Measurements from ENCODE around the gene CP.
A peak's percentile ranks its signal among the peaks of the same experiment; 100 is the strongest.
"Not testable (repeated sequence)": the region's sequence is repeated elsewhere in the genome, so short reads cannot be mapped to it uniquely, and the experiment has no call there.

Gene CP

DNA sequence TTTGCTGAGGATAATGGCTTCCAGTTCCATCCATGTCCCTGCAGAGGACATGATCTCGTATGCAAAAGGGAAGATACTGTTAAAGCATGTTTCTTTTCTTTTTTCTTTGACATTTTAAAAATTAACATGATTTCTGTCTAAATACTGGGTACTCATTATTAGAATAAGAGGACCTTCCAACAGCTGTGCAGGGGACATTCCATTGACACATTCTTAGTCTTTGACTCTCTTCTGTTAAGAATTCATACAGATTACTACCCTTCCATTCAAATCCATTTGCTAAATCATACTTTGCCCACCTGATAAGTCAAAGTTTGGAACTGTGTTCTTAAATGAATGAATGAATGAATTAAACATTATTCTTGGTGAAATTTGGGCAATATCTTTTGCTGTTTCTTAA lies 5.1 kb upstream of the CP start:
- H3K27me3 ChIP-seq (ENCODE audit: control insufficient read depth in 1 of 2, insufficient read depth in 2 of 2, low read length in 2 of 2) = no peaks in the 10 kb centered on the region
- H3K4me1 ChIP-seq (ENCODE audit: control insufficient read depth, insufficient read depth, low read length) = peaks cover 3% of the 10 kb centered on the region
- H3K27ac ChIP-seq (ENCODE audit: low read length) = no peak overlapping the region
- no peak overlapping the region for H3K4me3 ChIP-seq (ENCODE audit: low read length in 2 of 2)
- no peak overlapping the region for H3K9ac ChIP-seq (ENCODE audit: low read length in 2 of 2)
- no peaks in the 10 kb centered on the region for H3K9me3 ChIP-seq (ENCODE audit: control insufficient read depth in 2 of 2, low read length in 2 of 2)
- H3K36me3 ChIP-seq (ENCODE audit: control insufficient read depth in 2 of 2, insufficient read depth in 2 of 2, low read length in 2 of 2) = no peaks in the 10 kb centered on the region

GRCh38 chr3:149224736-149225594 lies 3.3 kb upstream of the CP start:
- Histone ChIP-seq H3K4me1 (ENCODE audit: control insufficient read depth, insufficient read depth, low read length) (peaks cover 3% of the 10 kb centered on the region), H3K27me3 (ENCODE audit: control insufficient read depth in 1 of 2, insufficient read depth in 2 of 2, low read length in 2 of 2) (no peaks in the 10 kb centered on the region), H3K9ac (ENCODE audit: low read length in 2 of 2) (peak overlapping the region; percentile 43 to 58), H3K9me3 (ENCODE audit: control insufficient read depth in 2 of 2, low read length in 2 of 2) (no peaks in the 10 kb centered on the region), H3K4me3 (ENCODE audit: low read length in 2 of 2) (peak overlapping the region; percentile 28 to 69), H3K36me3 (ENCODE audit: control insufficient read depth in 2 of 2, insufficient read depth in 2 of 2, low read length in 2 of 2) (no peaks in the 10 kb centered on the region), H3K27ac (ENCODE audit: low read length) (peak overlapping the region; percentile 38)

- Histone ChIP-seq H3K27me3 (ENCODE audit: control insufficient read depth in 1 of 2, insufficient read depth in 2 of 2, low read length in 2 of 2) (no peaks in the 10 kb centered on the region), H3K27ac (ENCODE audit: low read length) (no peak overlapping the region), H3K9me3 (ENCODE audit: control insufficient read depth in 2 of 2, low read length in 2 of 2) (no peaks in the 10 kb centered on the region), H3K4me3 (ENCODE audit: low read length in 2 of 2) (no peak overlapping the region), H3K9ac (ENCODE audit: low read length in 2 of 2) (no peak overlapping the region), H3K36me3 (ENCODE audit: control insufficient read depth in 2 of 2, insufficient read depth in 2 of 2, low read length in 2 of 2) (no peaks in the 10 kb centered on the region), H3K4me1 (ENCODE audit: control insufficient read depth, insufficient read depth, low read length) (peaks cover 3% of the 10 kb centered on the region)
Observed at GRCh38 chr3:149223461-149223820, 1.8 kb upstream of the CP start.

DNA sequence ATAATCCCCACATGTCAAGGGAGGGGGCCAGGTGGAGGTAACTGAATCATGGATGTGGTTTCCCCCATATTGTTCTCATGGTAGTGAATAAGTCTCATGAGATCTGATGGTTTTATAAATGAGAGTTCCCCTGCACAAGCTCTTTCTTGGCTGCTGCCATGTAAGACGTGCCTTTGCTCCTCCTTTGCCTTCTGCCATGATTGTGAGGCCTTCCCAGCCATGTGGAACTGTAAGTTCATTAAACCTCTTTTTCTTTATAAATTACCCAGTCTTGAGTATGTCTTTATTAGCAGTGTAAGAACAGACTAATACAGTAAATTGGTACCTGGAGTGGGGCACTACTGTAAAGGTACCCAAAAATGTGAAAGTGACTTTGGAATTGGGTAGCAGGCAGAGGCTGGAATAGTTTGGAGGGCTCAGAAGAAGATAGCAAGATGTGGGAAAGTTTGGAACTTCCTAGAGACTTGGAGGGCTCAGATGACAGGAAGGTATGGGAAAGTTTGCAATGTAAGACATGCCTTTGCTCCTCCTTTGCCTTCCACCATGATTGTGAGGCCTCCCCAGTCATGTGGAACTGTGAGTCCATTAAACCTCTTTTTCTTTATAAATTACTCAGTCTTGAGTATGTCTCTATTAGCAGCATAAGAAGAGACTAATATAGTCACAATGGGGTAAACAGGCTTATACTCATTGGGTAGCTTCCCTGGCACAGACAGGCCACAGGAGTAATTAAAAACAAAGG lies 2.1 kb downstream of the CP start:
- not testable (repeated sequence) for H3K4me3 ChIP-seq (ENCODE audit: low read length in 2 of 2)

GRCh38 chr3:149217347-149217746 lies 4.3 kb downstream of the CP start:
- Histone ChIP-seq H3K4me1 (ENCODE audit: control insufficient read depth, insufficient read depth, low read length) (no peaks in the 10 kb centered on the region), H3K36me3 (ENCODE audit: control insufficient read depth in 2 of 2, insufficient read depth in 2 of 2, low read length in 2 of 2) (no peaks in the 10 kb centered on the region), H3K9me3 (ENCODE audit: control insufficient read depth in 2 of 2, low read length in 2 of 2) (no peaks in the 10 kb centered on the region), H3K27ac (ENCODE audit: low read length) (no peak overlapping the region), H3K9ac (ENCODE audit: low read length in 2 of 2) (no peak overlapping the region), H3K27me3 (ENCODE audit: control insufficient read depth in 1 of 2, insufficient read depth in 2 of 2, low read length in 2 of 2) (no peaks in the 10 kb centered on the region), H3K4me3 (ENCODE audit: low read length in 2 of 2) (no peak overlapping the region)

More for the DNA sequence above, 2.1 kb downstream of the CP start:
- not testable (repeated sequence) for H3K36me3 ChIP-seq (ENCODE audit: control insufficient read depth in 2 of 2, insufficient read depth in 2 of 2, low read length in 2 of 2); H3K4me1 ChIP-seq (ENCODE audit: control insufficient read depth, insufficient read depth, low read length); H3K27ac ChIP-seq (ENCODE audit: low read length); H3K9me3 ChIP-seq (ENCODE audit: control insufficient read depth in 2 of 2, low read length in 2 of 2); H3K27me3 ChIP-seq (ENCODE audit: control insufficient read depth in 1 of 2, insufficient read depth in 2 of 2, low read length in 2 of 2); H3K9ac ChIP-seq (ENCODE audit: low read length in 2 of 2)

DNA sequence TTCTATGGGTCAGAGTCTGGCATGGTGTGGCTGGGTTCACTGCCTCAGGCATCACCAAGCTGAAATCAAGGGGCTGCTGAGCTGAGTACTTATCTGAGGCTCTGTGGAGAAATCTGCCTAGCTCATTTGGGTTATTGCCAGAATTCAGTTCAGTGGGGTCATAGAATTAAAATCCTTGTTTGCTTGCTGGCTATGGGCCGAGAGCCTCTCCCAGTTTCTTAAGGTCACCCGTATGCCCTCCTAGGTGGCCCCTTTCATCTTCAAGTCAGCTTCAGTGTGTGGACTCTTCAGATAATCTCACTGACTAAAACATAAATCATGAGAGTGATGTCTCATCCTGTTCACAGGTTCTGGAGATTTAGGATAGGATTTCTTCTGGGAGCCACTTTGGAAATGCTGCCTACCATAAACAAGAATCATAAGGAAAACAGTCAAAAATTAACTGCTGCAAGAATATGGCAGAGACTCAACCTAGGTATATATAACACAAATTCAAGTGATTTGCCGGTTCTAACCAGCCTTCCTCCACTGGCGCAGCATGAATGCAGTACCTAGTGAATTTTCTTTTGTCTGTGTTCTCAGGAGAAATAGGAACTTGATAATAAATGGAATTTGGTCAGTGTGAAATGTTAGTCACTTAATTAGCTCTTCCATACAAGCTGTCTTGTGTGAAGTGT lies 5.3 kb downstream of the CP start:
- H3K27me3 ChIP-seq (ENCODE audit: control insufficient read depth in 1 of 2, insufficient read depth in 2 of 2, low read length in 2 of 2) = no peaks in the 10 kb centered on the region
- H3K9me3 ChIP-seq (ENCODE audit: control insufficient read depth in 2 of 2, low read length in 2 of 2) = no peaks in the 10 kb centered on the region
- no peaks in the 10 kb centered on the region for H3K36me3 ChIP-seq (ENCODE audit: control insufficient read depth in 2 of 2, insufficient read depth in 2 of 2, low read length in 2 of 2)
- H3K4me3 ChIP-seq (ENCODE audit: low read length in 2 of 2) = no peak overlapping the region
- H3K27ac ChIP-seq (ENCODE audit: low read length) = no peak overlapping the region
- no peaks in the 10 kb centered on the region for H3K4me1 ChIP-seq (ENCODE audit: control insufficient read depth, insufficient read depth, low read length)
- H3K9ac ChIP-seq (ENCODE audit: low read length in 2 of 2) = no peak overlapping the region

DNA sequence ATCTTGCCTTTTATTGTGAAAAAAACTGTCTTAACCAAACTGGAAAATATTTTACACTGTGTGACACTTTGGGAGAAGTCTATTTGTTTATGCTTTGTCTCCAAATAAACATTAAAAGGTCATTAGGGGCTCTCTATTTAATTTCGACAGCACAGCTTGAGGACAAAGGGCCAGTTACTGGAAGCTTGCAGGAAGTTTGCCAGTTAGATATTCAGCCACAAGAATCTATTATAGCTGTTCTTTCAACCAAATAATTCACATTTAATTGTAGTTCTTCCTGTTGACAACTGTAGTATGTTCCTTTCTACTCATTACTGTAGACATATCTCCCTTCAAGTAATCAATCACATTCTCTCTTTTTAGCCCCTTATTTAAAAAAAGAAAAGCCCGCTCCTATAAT lies 6.1 kb downstream of the CP start:
- H3K36me3 ChIP-seq (ENCODE audit: control insufficient read depth in 2 of 2, insufficient read depth in 2 of 2, low read length in 2 of 2) = no peaks in the 10 kb centered on the region
- no peak overlapping the region for H3K27ac ChIP-seq (ENCODE audit: low read length)
- H3K4me3 ChIP-seq (ENCODE audit: low read length in 2 of 2) = no peak overlapping the region
- H3K4me1 ChIP-seq (ENCODE audit: control insufficient read depth, insufficient read depth, low read length) = no peaks in the 10 kb centered on the region
- no peaks in the 10 kb centered on the region for H3K9me3 ChIP-seq (ENCODE audit: control insufficient read depth in 2 of 2, low read length in 2 of 2)
- no peak overlapping the region for H3K9ac ChIP-seq (ENCODE audit: low read length in 2 of 2)
- H3K27me3 ChIP-seq (ENCODE audit: control insufficient read depth in 1 of 2, insufficient read depth in 2 of 2, low read length in 2 of 2) = no peaks in the 10 kb centered on the region

GRCh38 chr3:149214702-149215101 lies 6.9 kb downstream of the CP start:
- H3K27ac ChIP-seq (ENCODE audit: low read length) = no peak overlapping the region

GRCh38 chr3:149212386-149212785 lies 9.2 kb downstream of the CP start:
- H3K4me1 ChIP-seq (ENCODE audit: control insufficient read depth, insufficient read depth, low read length) = no peaks in the 10 kb centered on the region
- H3K36me3 ChIP-seq (ENCODE audit: control insufficient read depth in 2 of 2, insufficient read depth in 2 of 2, low read length in 2 of 2) = no peaks in the 10 kb centered on the region
- H3K27me3 ChIP-seq (ENCODE audit: control insufficient read depth in 1 of 2, insufficient read depth in 2 of 2, low read length in 2 of 2) = no peaks in the 10 kb centered on the region
- no peaks in the 10 kb centered on the region for H3K9me3 ChIP-seq (ENCODE audit: control insufficient read depth in 2 of 2, low read length in 2 of 2)
- no peak overlapping the region for H3K9ac ChIP-seq (ENCODE audit: low read length in 2 of 2)
- no peak overlapping the region for H3K27ac ChIP-seq (ENCODE audit: low read length)
- H3K4me3 ChIP-seq (ENCODE audit: low read length in 2 of 2) = no peak overlapping the region

More at GRCh38 chr3:149214702-149215101, 6.9 kb downstream of the CP start:
- H3K36me3 ChIP-seq (ENCODE audit: control insufficient read depth in 2 of 2, insufficient read depth in 2 of 2, low read length in 2 of 2) = no peaks in the 10 kb centered on the region
- H3K27me3 ChIP-seq (ENCODE audit: control insufficient read depth in 1 of 2, insufficient read depth in 2 of 2, low read length in 2 of 2) = no peaks in the 10 kb centered on the region
- H3K9me3 ChIP-seq (ENCODE audit: control insufficient read depth in 2 of 2, low read length in 2 of 2) = no peaks in the 10 kb centered on the region
- no peak overlapping the region for H3K4me3 ChIP-seq (ENCODE audit: low read length in 2 of 2)
- no peaks in the 10 kb centered on the region for H3K4me1 ChIP-seq (ENCODE audit: control insufficient read depth, insufficient read depth, low read length)
- H3K9ac ChIP-seq (ENCODE audit: low read length in 2 of 2) = no peak overlapping the region

GRCh38 chr3:149209431-149209830 lies 12.2 kb downstream of the CP start:
- Histone ChIP-seq H3K27ac (ENCODE audit: low read length) (no peak overlapping the region), H3K9me3 (ENCODE audit: control insufficient read depth in 2 of 2, low read length in 2 of 2) (no peaks in the 10 kb centered on the region), H3K9ac (ENCODE audit: low read length in 2 of 2) (no peak overlapping the region), H3K4me1 (ENCODE audit: control insufficient read depth, insufficient read depth, low read length) (no peaks in the 10 kb centered on the region), H3K4me3 (ENCODE audit: low read length in 2 of 2) (no peak overlapping the region), H3K36me3 (ENCODE audit: control insufficient read depth in 2 of 2, insufficient read depth in 2 of 2, low read length in 2 of 2) (no peaks in the 10 kb centered on the region), H3K27me3 (ENCODE audit: control insufficient read depth in 1 of 2, insufficient read depth in 2 of 2, low read length in 2 of 2) (no peaks in the 10 kb centered on the region)

Measured in stomach smooth muscle (tissue), 2 donors.